ENCODE measurements around the gene OR10V1. TPM values are rescaled to one million over a fixed set of nuclear protein-coding genes. Genes with fewer than 3 reads are reported as not detected.

Gene OR10V1
- total RNA-seq, 1 experiment from 2014 or later = not detected

DNA sequence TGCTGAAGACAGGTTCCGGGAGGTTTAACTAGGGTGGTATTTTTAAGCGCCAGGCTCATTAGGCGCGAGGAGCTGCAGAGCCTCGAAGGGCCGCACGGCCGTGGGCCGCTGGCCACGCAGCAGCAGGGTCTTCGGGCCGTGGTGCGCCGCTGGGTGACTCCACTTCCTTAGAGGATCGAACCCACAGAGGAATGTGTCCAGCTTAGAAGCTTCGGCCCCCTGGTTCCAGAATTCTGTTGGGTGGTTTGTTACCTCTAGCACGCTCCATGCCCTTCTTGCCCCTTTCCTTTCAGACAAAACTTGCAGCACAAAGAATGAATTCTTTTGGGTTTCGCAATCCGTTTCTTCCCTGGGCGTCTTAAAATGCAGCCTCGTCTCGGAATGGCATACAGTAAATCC, 44.0 kb downstream of the OR10V1 start:
- no peak for DNase-seq (ENCODE audit: low read depth, low spot score)
- ATAC-seq = peak; percentile 9
- POLR2A ChIA-PET = interaction anchor here (0.7 to 1.1 kb wide), 4 partner anchors 15 to 123 kb away, joined by 3 to 16 read pairs (median 6); no protein-coding TSS in a partner anchor
- Histone ChIP-seq H3K27me3 (ENCODE audit: control insufficient read depth, insufficient read depth, low read length) (no peaks in the 10 kb centered on the region), H3K9me3 (ENCODE audit: control insufficient read depth, insufficient read depth, low read depth, low read length) (no peaks in the 10 kb centered on the region), H3K4me1 (ENCODE audit: control insufficient read depth, insufficient read depth, low read length) (peaks cover 20% of the 10 kb centered on the region), H3K27ac (ENCODE audit: low read length) (peak overlapping the region; percentile 98), H3K36me3 (ENCODE audit: control insufficient read depth, insufficient read depth, low read length) (peaks cover 28% of the 10 kb centered on the region), H3K4me3 (ENCODE audit: low read depth in 2 of 2, low read length in 2 of 2) (peak overlapping the region; percentile 88 to 96)
- TF ChIP-seq, protein P1, sequence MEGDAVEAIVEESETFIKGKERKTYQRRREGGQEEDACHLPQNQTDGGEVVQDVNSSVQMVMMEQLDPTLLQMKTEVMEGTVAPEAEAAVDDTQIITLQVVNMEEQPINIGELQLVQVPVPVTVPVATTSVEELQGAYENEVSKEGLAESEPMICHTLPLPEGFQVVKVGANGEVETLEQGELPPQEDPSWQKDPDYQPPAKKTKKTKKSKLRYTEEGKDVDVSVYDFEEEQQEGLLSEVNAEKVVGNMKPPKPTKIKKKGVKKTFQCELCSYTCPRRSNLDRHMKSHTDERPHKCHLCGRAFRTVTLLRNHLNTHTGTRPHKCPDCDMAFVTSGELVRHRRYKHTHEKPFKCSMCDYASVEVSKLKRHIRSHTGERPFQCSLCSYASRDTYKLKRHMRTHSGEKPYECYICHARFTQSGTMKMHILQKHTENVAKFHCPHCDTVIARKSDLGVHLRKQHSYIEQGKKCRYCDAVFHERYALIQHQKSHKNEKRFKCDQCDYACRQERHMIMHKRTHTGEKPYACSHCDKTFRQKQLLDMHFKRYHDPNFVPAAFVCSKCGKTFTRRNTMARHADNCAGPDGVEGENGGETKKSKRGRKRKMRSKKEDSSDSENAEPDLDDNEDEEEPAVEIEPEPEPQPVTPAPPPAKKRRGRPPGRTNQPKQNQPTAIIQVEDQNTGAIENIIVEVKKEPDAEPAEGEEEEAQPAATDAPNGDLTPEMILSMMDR (IDR thresholded peaks at IDR 0.05) = no peak
- TF ChIP-seq TCF7L2 (IDR thresholded peaks at IDR 0.05; ENCODE audit: low read depth, low read length) (no peak), SIN3A (IDR thresholded peaks at IDR 0.05; ENCODE audit: borderline replicate concordance, insufficient read depth, low read depth, low read length) (no peak), POLR2AphosphoS5 (IDR thresholded peaks at IDR 0.05; ENCODE audit: low read depth, low read length) (no peak)
- TF ChIP-seq, protein P2, sequence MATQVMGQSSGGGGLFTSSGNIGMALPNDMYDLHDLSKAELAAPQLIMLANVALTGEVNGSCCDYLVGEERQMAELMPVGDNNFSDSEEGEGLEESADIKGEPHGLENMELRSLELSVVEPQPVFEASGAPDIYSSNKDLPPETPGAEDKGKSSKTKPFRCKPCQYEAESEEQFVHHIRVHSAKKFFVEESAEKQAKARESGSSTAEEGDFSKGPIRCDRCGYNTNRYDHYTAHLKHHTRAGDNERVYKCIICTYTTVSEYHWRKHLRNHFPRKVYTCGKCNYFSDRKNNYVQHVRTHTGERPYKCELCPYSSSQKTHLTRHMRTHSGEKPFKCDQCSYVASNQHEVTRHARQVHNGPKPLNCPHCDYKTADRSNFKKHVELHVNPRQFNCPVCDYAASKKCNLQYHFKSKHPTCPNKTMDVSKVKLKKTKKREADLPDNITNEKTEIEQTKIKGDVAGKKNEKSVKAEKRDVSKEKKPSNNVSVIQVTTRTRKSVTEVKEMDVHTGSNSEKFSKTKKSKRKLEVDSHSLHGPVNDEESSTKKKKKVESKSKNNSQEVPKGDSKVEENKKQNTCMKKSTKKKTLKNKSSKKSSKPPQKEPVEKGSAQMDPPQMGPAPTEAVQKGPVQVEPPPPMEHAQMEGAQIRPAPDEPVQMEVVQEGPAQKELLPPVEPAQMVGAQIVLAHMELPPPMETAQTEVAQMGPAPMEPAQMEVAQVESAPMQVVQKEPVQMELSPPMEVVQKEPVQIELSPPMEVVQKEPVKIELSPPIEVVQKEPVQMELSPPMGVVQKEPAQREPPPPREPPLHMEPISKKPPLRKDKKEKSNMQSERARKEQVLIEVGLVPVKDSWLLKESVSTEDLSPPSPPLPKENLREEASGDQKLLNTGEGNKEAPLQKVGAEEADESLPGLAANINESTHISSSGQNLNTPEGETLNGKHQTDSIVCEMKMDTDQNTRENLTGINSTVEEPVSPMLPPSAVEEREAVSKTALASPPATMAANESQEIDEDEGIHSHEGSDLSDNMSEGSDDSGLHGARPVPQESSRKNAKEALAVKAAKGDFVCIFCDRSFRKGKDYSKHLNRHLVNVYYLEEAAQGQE (IDR thresholded peaks at IDR 0.05; ENCODE audit: insufficient read depth in 1 of 2, low read depth in 2 of 2, low read length in 1 of 2) = no peak; a peak in 1 of 4 replicates
- TSS peak; percentile 99 for BruUV-seq (replicated peaks)
- in situ Hi-C loops (cut with HindIII; ENCODE audit: low pct_unique_long_range_greater_than_20kb, low sequenced_read_pairs) = no loop called here
- intact Hi-C loops (cut with micrococcal nuclease; ENCODE audit: unreplicated experiment) = loop anchor here (5.0 to 10.0 kb wide), 3 partner anchors 37 to 135 kb away; no protein-coding TSS in a partner anchor
- CTCF ChIA-PET = interaction anchor here (0.5 to 0.7 kb wide), 3 partner anchors 26 to 160 kb away, joined by 3 to 8 read pairs (median 6); no protein-coding TSS in a partner anchor

DNA sequence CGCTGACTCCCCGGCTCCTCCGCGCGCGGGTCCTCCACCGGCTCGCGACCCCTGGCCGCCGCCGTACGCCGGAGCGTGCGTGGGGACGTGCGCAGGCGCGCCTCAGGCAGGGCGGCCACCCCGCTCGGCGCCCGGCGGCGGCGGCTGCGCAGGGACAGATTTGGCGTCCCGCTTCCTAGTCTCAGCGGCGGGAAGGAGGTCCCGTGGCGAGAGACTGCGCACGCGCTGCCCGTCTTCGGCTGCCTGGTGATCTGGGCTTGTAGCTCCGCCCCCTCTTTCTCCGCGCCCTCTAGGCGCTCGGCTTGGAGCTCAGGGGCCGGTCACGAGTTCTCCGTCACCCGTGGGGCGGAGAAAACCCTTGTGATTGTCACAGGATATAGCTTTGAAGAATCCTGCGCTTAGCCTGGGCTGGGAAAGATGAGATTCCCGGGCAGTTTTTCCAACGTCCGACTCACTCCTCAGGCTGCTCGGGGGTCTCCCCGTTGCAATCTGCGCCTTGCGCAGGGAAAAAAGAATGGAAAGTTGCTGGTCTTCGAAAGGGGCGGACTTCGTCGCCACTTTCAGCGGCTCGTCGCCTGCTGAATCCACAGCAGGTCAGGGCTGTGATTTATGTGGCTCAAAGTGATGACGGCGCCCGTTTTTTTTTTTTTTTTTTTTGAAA, 44.6 kb downstream of the OR10V1 start, which contains the start of gene PATL1:
TSS of gene PATL1 (minus strand) at position 88 of the 661 bp plus-strand sequence. CDS start 142 bp downstream, outside the sequence.
- H3K4me3 ChIP-seq (ENCODE audit: low read depth in 2 of 2, low read length in 2 of 2) = peak within 1 kb of the TSS; percentile 88 to 96
- H3K27ac ChIP-seq (ENCODE audit: low read length) = peak within 1 kb of the TSS; percentile 98
- ATAC-seq (peak; percentile 95), DNase-seq (ENCODE audit: low read depth, low spot score) (peak; percentile 92)
- intact Hi-C loops (cut with micrococcal nuclease; ENCODE audit: unreplicated experiment) (loop anchor here (5.0 to 10.0 kb wide), 3 partner anchors 37 to 136 kb away; no protein-coding TSS in a partner anchor), in situ Hi-C loops (cut with HindIII; ENCODE audit: low pct_unique_long_range_greater_than_20kb, low sequenced_read_pairs) (no loop called here)
- POLR2A ChIA-PET = interaction anchor here (0.6 to 1.1 kb wide), 7 partner anchors 15 to 122 kb away, joined by 3 to 16 read pairs (median 3); no protein-coding TSS in a partner anchor
- H3K9me3 ChIP-seq (ENCODE audit: control insufficient read depth, insufficient read depth, low read depth, low read length) = no peaks in the 10 kb centered on the region
- H3K27me3 ChIP-seq (ENCODE audit: control insufficient read depth, insufficient read depth, low read length) = no peaks in the 10 kb centered on the region
- TF ChIP-seq SIN3A (IDR thresholded peaks at IDR 0.05; ENCODE audit: borderline replicate concordance, insufficient read depth, low read depth, low read length) (no peak), TCF7L2 (IDR thresholded peaks at IDR 0.05; ENCODE audit: low read depth, low read length) (peak; percentile 94), POLR2AphosphoS5 (IDR thresholded peaks at IDR 0.05; ENCODE audit: low read depth, low read length) (peak; percentile 74; the same call in 1 of the 2 replicates)
- TF ChIP-seq, protein P2 (IDR thresholded peaks at IDR 0.05; ENCODE audit: insufficient read depth in 1 of 2, low read depth in 2 of 2, low read length in 1 of 2) = no peak
- TF ChIP-seq, protein P1 (IDR thresholded peaks at IDR 0.05) = no peak
- H3K36me3 ChIP-seq (ENCODE audit: control insufficient read depth, insufficient read depth, low read length) = peaks cover 30% of the 10 kb centered on the region
- CTCF ChIA-PET = interaction anchor here (0.5 to 0.7 kb wide), 3 partner anchors 27 to 114 kb away, joined by 3 to 8 read pairs (median 5); no protein-coding TSS in a partner anchor
- H3K4me1 ChIP-seq (ENCODE audit: control insufficient read depth, insufficient read depth, low read length) = peaks cover 20% of the 10 kb centered on the region
- BruUV-seq (replicated peaks) = no TSS peak
